H1 (cell line): Measurements from ENCODE around the gene SH3D19. TPM values are rescaled to one million over a fixed set of nuclear protein-coding genes. Genes with fewer than 3 reads are reported as not detected.

Source experiments
- CTCF ChIA-PET: fragments of 300-600 bp; sonication (Branson Sonifier 250); formaldehyde crosslinking; loops from one replicate; lab custom pipeline; 2021; ENCODE audit not compliant: partially characterized antibody; lab: Charles Lee
- POLR2A ChIA-PET: fragments of 300-600 bp; sonication (Branson Sonifier 250); formaldehyde crosslinking; loops from one replicate; lab custom pipeline; 2021; ENCODE audit warnings: inconsistent platforms; ENCODE audit not compliant: partially characterized antibody; lab: Charles Lee
- DNase-seq, 2 experiments: peaks; one replicate each; pipeline versions ENCODE4 v3.0.0 to v3.0.0-alpha.2; 2010 to 2022; ENCODE audit warnings: low spot score in 2 of 2, low read depth in 1 of 2, mixed read lengths in 1 of 2
- FAIRE-seq: peaks from 2 replicates; lab custom pipeline; 2011; peaks lifted over from hg19 to GRCh38; lab: Jason Lieb, UNC
- H2AFZ ChIP-seq: 2 replicates; pipeline ENCODE4 v1.8.1; 2012; ENCODE audit warnings: low read length, inconsistent platforms
- H2AK5ac ChIP-seq: 2 replicates; pipeline ENCODE4 v1.6.1; 2013; ENCODE audit warnings: low read depth, low read length
- H2BK120ac ChIP-seq: replicated peaks from 2 replicates; pipeline ENCODE3; 2013; ENCODE audit warnings: low read depth, low read length, inconsistent platforms
- H2BK12ac ChIP-seq: 2 replicates; pipeline ENCODE4 v1.6.1; 2013; ENCODE audit warnings: low read depth, low read length
- H2BK15ac ChIP-seq: 2 replicates; pipeline ENCODE4 v1.6.1; 2013; ENCODE audit warnings: low read length
- H2BK20ac ChIP-seq: 2 replicates; pipeline ENCODE4 v1.6.1; 2013; ENCODE audit warnings: low read length
- H2BK5ac ChIP-seq: 2 replicates; pipeline ENCODE4 v1.6.1; 2013; ENCODE audit warnings: low read depth, low read length
- H3K14ac ChIP-seq: 2 replicates; pipeline ENCODE4 v1.6.1; 2013; ENCODE audit warnings: inconsistent platforms; ENCODE audit not compliant: insufficient read length
- H3K18ac ChIP-seq: 2 replicates; pipeline ENCODE4 v1.6.1; 2013; ENCODE audit warnings: low read length; ENCODE audit errors: extremely low read depth
- H3K23ac ChIP-seq: 2 replicates; pipeline ENCODE4 v1.6.1; 2013; ENCODE audit warnings: inconsistent platforms; ENCODE audit not compliant: insufficient read length
- H3K23me2 ChIP-seq: 2 replicates; pipeline ENCODE4 v1.6.1; 2013; ENCODE audit warnings: low read depth, low read length
- H3K27ac ChIP-seq: 2 replicates; pipeline ENCODE4 v1.6.1; 2011; ENCODE audit warnings: low read depth, low read length, inconsistent platforms
- H3K27me3 ChIP-seq, 4 experiments: replicated peaks in 1 of 4; 1 replicate in 1 of 4; 2 replicates in 3 of 4; pipeline versions ENCODE4 v1.6.1 to v1.8.1; 2011 to 2013; ENCODE audit warnings: low read length in 3 of 4, mild to moderate bottlenecking in 3 of 4, inconsistent platforms in 2 of 4, mixed read lengths in 2 of 4, moderate library complexity in 1 of 4; ENCODE audit not compliant: control insufficient read depth in 3 of 4, insufficient read depth in 3 of 4; ENCODE audit errors: extremely low read depth in 1 of 4
- H3K36me3 ChIP-seq, 4 experiments: 2 replicates each; pipeline versions ENCODE4 v1.6.1 to v1.8.1; 2011 to 2013; ENCODE audit warnings: mild to moderate bottlenecking in 4 of 4, low read length in 3 of 4, moderate library complexity in 2 of 4, control low read depth in 1 of 4, inconsistent platforms in 1 of 4; ENCODE audit not compliant: insufficient read depth in 4 of 4, control insufficient read depth in 2 of 4
- H3K4ac ChIP-seq: replicated peaks from 2 replicates; pipeline ENCODE3; 2013; ENCODE audit warnings: low read length, low read depth, mixed read lengths, inconsistent platforms; ENCODE audit not compliant: insufficient read length
- H3K4me1 ChIP-seq, 4 experiments: replicated peaks in 1 of 4; 1 replicate in 1 of 4; 2 replicates in 3 of 4; pipeline versions ENCODE4 v1.6.1 to v1.8.1; 2011 to 2013; ENCODE audit warnings: low read length in 3 of 4, inconsistent platforms in 2 of 4, mixed read lengths in 1 of 4; ENCODE audit not compliant: insufficient read depth in 4 of 4, control insufficient read depth in 3 of 4
- H3K4me2 ChIP-seq, 2 experiments: 2 replicates each; pipeline versions ENCODE4 v1.6.1 to v1.8.1; 2011 to 2013; ENCODE audit warnings: low read depth in 2 of 2, low read length in 2 of 2, control low read depth in 1 of 2, inconsistent platforms in 1 of 2, mild to moderate bottlenecking in 1 of 2; ENCODE audit not compliant: insufficient read depth in 1 of 2
- H3K4me3 ChIP-seq, 4 experiments: fragments of 200-600, 300-600 bp in 1 of 4; sonication (generic), shearing (Covaris generic), sonication (Bioruptor Twin) in 1 of 4; 2 replicates each; pipeline versions ENCODE4 v1.5.1 to v1.8.1; 2011 to 2016; ENCODE audit warnings: low read length in 4 of 4, low read depth in 3 of 4, control low read depth in 2 of 4, inconsistent platforms in 2 of 4, mild to moderate bottlenecking in 2 of 4, mixed read lengths in 1 of 4, moderate library complexity in 1 of 4; ENCODE audit not compliant: insufficient read depth in 2 of 4; ENCODE audit errors: extremely low read depth in 1 of 4
- H3K56ac ChIP-seq: replicated peaks from 2 replicates; pipeline ENCODE3; 2013; ENCODE audit warnings: low read depth, mild to moderate bottlenecking, mixed read lengths, low read length, inconsistent platforms; ENCODE audit not compliant: insufficient read length
- H3K79me1 ChIP-seq: 2 replicates; pipeline ENCODE4 v1.6.1; 2013; ENCODE audit warnings: low read depth, low read length, control low read depth
- H3K79me2 ChIP-seq, 2 experiments: 2 replicates each; pipeline versions ENCODE4 v1.6.1 to v1.8.1; 2012 to 2013; ENCODE audit warnings: low read length in 2 of 2, mild to moderate bottlenecking in 2 of 2, inconsistent platforms in 1 of 2; ENCODE audit not compliant: insufficient read depth in 2 of 2, control insufficient read depth in 1 of 2
- H3K9ac ChIP-seq, 4 experiments: replicated peaks in 1 of 4; 1 replicate in 1 of 4; 2 replicates in 3 of 4; pipeline versions ENCODE4 v1.6.1 to v1.8.1; 2011 to 2013; ENCODE audit warnings: low read depth in 3 of 4, low read length in 3 of 4, control low read depth in 2 of 4, mild to moderate bottlenecking in 2 of 4, moderate library complexity in 2 of 4, inconsistent platforms in 1 of 4; ENCODE audit errors: extremely low read depth in 1 of 4
- H3K9me3 ChIP-seq, 2 experiments: 2 replicates each; pipeline versions ENCODE4 v1.6.1 to v1.8.1; 2012 to 2013; ENCODE audit warnings: mild to moderate bottlenecking in 2 of 2, moderate library complexity in 2 of 2, control low read depth in 1 of 2, inconsistent platforms in 1 of 2, low read depth in 1 of 2, low read length in 1 of 2, mixed read lengths in 1 of 2; ENCODE audit not compliant: insufficient read depth in 2 of 2
- H4K20me1 ChIP-seq, 2 experiments: replicated peaks in 1 of 2; 2 replicates each; pipeline versions ENCODE3 to v1.8.1; 2011 to 2013; ENCODE audit warnings: inconsistent platforms in 2 of 2, low read length in 2 of 2, mild to moderate bottlenecking in 1 of 2; ENCODE audit not compliant: insufficient read depth in 2 of 2, control insufficient read depth in 1 of 2
- H4K5ac ChIP-seq: 2 replicates; pipeline ENCODE4 v1.6.1; 2013; ENCODE audit warnings: low read length, low read depth, mixed read lengths, inconsistent platforms; ENCODE audit not compliant: insufficient read length
- H4K8ac ChIP-seq: 2 replicates; pipeline ENCODE4 v1.8.0; 2013; ENCODE audit warnings: mild to moderate bottlenecking, moderate library complexity, low read length, inconsistent platforms; ENCODE audit not compliant: insufficient read depth; ENCODE audit errors: extremely low read depth
- H4K91ac ChIP-seq: replicated peaks from 2 replicates; pipeline ENCODE3; 2013; ENCODE audit warnings: low read length, mixed read lengths, inconsistent platforms; ENCODE audit not compliant: insufficient read length
- CBX5 ChIP-seq: fragments of 300-800, 300-1000 bp; sonication (generic); IDR thresholded peaks from 2 replicates; pipeline ENCODE4 v1.7.1; 2016; ENCODE audit warnings: antibody characterized with exemption, low read length, low read depth
- CREB1 ChIP-seq: IDR thresholded peaks from 2 replicates; pipeline ENCODE4 v1.6.1; 2012; ENCODE audit warnings: inconsistent platforms
- POLR2A ChIP-seq, 2 experiments: IDR thresholded peaks; 1 replicate in 1 of 2; 2 replicates in 1 of 2; pipeline ENCODE4 v1.6.1; 2011; ENCODE audit warnings: low read depth in 2 of 2, low read length in 2 of 2, mild to moderate bottlenecking in 2 of 2; ENCODE audit errors: control extremely low read depth in 1 of 2
- YY1 ChIP-seq: IDR thresholded peaks from 2 replicates; pipeline ENCODE4 v1.6.1; 2011; ENCODE audit warnings: low read depth, mild to moderate bottlenecking, low read length
- WGBS, 2 experiments: shearing (Covaris generic) in 1 of 2; methylation state at CpG; one replicate each; pipeline versions ENCODE4 v1.1.6 to v1.1.7; 2013 to 2015; ENCODE audit warnings: low lambda C conversion rate in 2 of 2, mixed read lengths in 2 of 2, inconsistent platforms in 1 of 2, low coverage in 1 of 2, missing lambda C conversion rate in 1 of 2; ENCODE audit not compliant: insufficient replicate concordance in 2 of 2, insufficient coverage in 1 of 2, insufficient read length in 1 of 2; ENCODE audit errors: extremely low coverage in 1 of 2, missing lambda C conversion rate in 1 of 2; 5-methylcytosine and 5-hydroxymethylcytosine counted together
- polyA plus RNA-seq, 7 experiments: library from polyadenylated mRNA; depleted of rRNA in 3 of 7; stranded (reverse) in 5 of 7; unstranded in 2 of 7; fragments of >200 nt in 5 of 7; fragments of 200-250 nt in 2 of 7; gene quantifications; 1 replicate in 5 of 7; 2 replicates in 1 of 7; 4 replicates in 1 of 7; pipeline versions ENCODE4 v1.2.1 to v1.2.3, GENCODE V29; 2011 to 2013; ENCODE audit warnings: missing spikeins in 2 of 7, mixed read lengths in 2 of 7
- total RNA-seq: library from RNA; stranded (reverse); fragmentation: NEBNext Ultra II Directional; extraction: Animal tissue kit (Norgen Biotek cat#: 25700); gene quantifications from 2 replicates; pipeline ENCODE4 v1.2.1, GENCODE V29; 2021
- TF ChIP-seq, protein P1 (sequence below): IDR thresholded peaks from 2 replicates; pipeline ENCODE4 v1.6.1; 2012; ENCODE audit warnings: low read length, inconsistent platforms
- TF ChIP-seq, protein P2 (sequence below): IDR thresholded peaks from 2 replicates; pipeline ENCODE4 v1.6.1; 2012; ENCODE audit warnings: inconsistent platforms

Gene SH3D19
- total and polyA plus RNA-seq, 2 of the 8 experiments (the other 6 are each of a cell fraction or from before 2014, with no cell fraction given): 11.7 to 51.3 TPM

DNA sequence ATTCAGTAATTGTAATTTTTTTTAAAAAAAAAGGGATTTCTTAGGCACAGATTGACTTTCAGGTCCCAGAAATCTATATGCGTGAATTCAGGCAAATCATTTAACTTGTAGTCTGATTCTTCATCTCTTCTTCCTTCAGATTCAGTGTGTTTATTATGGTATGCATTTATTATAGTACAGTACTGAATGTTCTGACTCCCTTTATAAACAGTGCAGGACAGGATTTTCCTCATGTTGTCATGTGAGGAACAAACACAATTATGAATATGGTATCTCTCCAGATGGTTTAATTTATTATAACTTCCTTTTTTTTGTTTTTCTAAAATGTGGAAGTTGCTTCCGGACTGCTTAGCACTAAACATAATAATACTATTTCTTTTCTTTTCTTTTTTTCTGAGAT lies 171.8 kb downstream of the SH3D19 start:
- Histone ChIP-seq H2AFZ (no peak overlapping the region), H3K4me1 (no peaks in the 10 kb centered on the region), H2BK20ac (no peak overlapping the region), H2BK15ac (no peak overlapping the region), H2BK120ac (no peak overlapping the region), H2AK5ac (no peak overlapping the region), H3K9ac (no peak overlapping the region), H4K91ac (no peak overlapping the region), H4K20me1 (no peaks in the 10 kb centered on the region), H3K4me3 (no peak overlapping the region), H3K4ac (no peak overlapping the region), H3K23ac (no peak overlapping the region), H3K9me3 (no peaks in the 10 kb centered on the region), H3K23me2 (no peaks in the 10 kb centered on the region), H3K79me2 (no peaks in the 10 kb centered on the region), H3K27ac (no peak overlapping the region), H3K56ac (no peak overlapping the region), H3K79me1 (no peaks in the 10 kb centered on the region), H3K36me3 (peaks cover 0 to 3% (median 0%) of the 10 kb centered on the region in 4 experiments; a peak in 4 of 8 replicates), H3K14ac (no peak overlapping the region), H4K8ac (no peak overlapping the region), H3K18ac (no peak overlapping the region), H2BK5ac (no peak overlapping the region), H3K4me2 (no peak overlapping the region), H4K5ac (no peak overlapping the region), H2BK12ac (no peak overlapping the region), H3K27me3 (no peaks in the 10 kb centered on the region)
- WGBS, 2 experiments: 89% methylated on average over 2 of the region's 2 CpGs; no CpG with 5 or more reads in 1 of the 2 experiments
- FAIRE-seq (no peak), DNase-seq (no peak)
- ChIA-PET CTCF (no interaction called here), POLR2A (interaction anchor here (0.6 kb wide), 1 partner anchor 8 kb away, joined by 3 read pairs; no protein-coding TSS in a partner anchor)
- TF ChIP-seq, protein P1, sequence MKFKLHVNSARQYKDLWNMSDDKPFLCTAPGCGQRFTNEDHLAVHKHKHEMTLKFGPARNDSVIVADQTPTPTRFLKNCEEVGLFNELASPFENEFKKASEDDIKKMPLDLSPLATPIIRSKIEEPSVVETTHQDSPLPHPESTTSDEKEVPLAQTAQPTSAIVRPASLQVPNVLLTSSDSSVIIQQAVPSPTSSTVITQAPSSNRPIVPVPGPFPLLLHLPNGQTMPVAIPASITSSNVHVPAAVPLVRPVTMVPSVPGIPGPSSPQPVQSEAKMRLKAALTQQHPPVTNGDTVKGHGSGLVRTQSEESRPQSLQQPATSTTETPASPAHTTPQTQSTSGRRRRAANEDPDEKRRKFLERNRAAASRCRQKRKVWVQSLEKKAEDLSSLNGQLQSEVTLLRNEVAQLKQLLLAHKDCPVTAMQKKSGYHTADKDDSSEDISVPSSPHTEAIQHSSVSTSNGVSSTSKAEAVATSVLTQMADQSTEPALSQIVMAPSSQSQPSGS: no peak
- TF ChIP-seq CREB1 (no peak), CBX5 (no peak), POLR2A (IDR thresholded peaks at IDR 0.05; ENCODE audit: control extremely low read depth in 1 of 2, low read depth in 2 of 2, low read length in 2 of 2) (no peak), YY1 (no peak)
- TF ChIP-seq, protein P2, sequence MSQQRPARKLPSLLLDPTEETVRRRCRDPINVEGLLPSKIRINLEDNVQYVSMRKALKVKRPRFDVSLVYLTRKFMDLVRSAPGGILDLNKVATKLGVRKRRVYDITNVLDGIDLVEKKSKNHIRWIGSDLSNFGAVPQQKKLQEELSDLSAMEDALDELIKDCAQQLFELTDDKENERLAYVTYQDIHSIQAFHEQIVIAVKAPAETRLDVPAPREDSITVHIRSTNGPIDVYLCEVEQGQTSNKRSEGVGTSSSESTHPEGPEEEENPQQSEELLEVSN: no peak
